ENCODE results near the gene SNRK. TPM values are rescaled to one million over a fixed set of nuclear protein-coding genes. Genes with fewer than 3 reads are reported as not detected.

Gene SNRK
- total and polyA plus RNA-seq, 9 of the 15 experiments (the other 6 are each of a cell fraction or from before 2014, with no cell fraction given): 1.7 to 12.3 (median 7.3) TPM

DNA sequence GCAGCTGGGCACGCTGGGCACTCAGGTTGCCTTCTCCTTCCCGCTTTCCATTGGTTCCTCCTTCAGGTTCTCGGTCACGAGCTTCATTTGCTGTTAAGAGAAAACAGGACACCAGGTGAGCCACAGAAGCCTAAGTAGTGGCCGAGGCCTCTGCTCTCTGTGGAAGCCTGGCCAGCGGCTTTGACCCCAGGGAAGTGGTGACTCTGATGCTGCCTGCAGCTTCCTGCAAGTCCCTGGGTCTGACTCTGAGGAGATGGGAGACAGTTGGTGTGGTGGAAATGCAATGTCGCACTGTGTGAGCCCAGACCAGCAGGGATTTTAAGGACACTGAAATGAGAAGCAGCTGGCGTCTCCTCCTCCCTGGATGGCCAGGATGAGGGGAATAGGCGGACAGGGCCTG lies 80.5 kb downstream of the SNRK start:
- POLR2A ChIA-PET: interaction anchor here (0.6 to 1.1 kb wide), 2 partner anchors 8 to 11 kb away, joined by 4 to 5 read pairs; no protein-coding TSS in a partner anchor
- in situ Hi-C loops (cut with MboI) (no loop called here), intact Hi-C loops (cut with micrococcal nuclease) (no loop called here)

More for the DNA sequence above, 80.5 kb downstream of the SNRK start:
- Histone ChIP-seq H3K9ac (ENCODE audit: insufficient read depth in 1 of 2, low read depth in 2 of 2, low read length in 2 of 2) (no peak overlapping the region; a peak in 1 of 4 replicates), H3K27me3 (ENCODE audit: control insufficient read depth in 2 of 2, insufficient read depth in 2 of 2, low read length in 2 of 2) (no peaks in the 10 kb centered on the region), H3K4me1 (replicated peaks in 1 of 2; ENCODE audit: control insufficient read depth in 2 of 2, insufficient read depth in 2 of 2, low read length in 2 of 2) (peaks cover 0 to 15% of the 10 kb centered on the region in 2 experiments; a peak in 1 of 5 replicates), H3K79me2 (ENCODE audit: control insufficient read depth, insufficient read depth, low read length) (no peaks in the 10 kb centered on the region), H3K9me3 (replicated peaks; ENCODE audit: control insufficient read depth, insufficient read depth, low read depth, low read length) (no peaks in the 10 kb centered on the region), H3K9me1 (ENCODE audit: control insufficient read depth, insufficient read depth, low read length) (peaks cover 4% of the 10 kb centered on the region), H3K36me3 (ENCODE audit: control insufficient read depth, insufficient read depth, low read length) (no peaks in the 10 kb centered on the region; the same call in 2 of the 3 replicates), H2AFZ (ENCODE audit: low read depth, low read length) (no peak overlapping the region), H3K4me2 (ENCODE audit: insufficient read depth, low read length) (no peak overlapping the region), H3K4me3 (no peak overlapping the region), H3K27ac (ENCODE audit: extremely low read depth, low read depth, low read length) (no peak overlapping the region), H4K20me1 (replicated peaks; ENCODE audit: control insufficient read depth, insufficient read depth, low read length) (no peaks in the 10 kb centered on the region; the same call in 1 of the 2 replicates)
- FAIRE-seq (no peak), DNase-seq (ENCODE audit: extremely low read depth in 1 of 4, low spot score in 3 of 4) (no peak), ATAC-seq (no peak)
- TF ChIP-seq ZBED1 (IDR thresholded peaks at IDR 0.05) (no peak), SNIP1 (IDR thresholded peaks at IDR 0.05; ENCODE audit: low read depth) (no peak), E2F8 (IDR thresholded peaks at IDR 0.05; ENCODE audit: low read depth, partially characterized antibody) (no peak), CBX2 (IDR thresholded peaks at IDR 0.05; ENCODE audit: insufficient read depth, low read length, poor library complexity, severe bottlenecking) (no peak), SOX6 (IDR thresholded peaks at IDR 0.05) (no peak), JUNB (CRISPR knock-in tag; conservative IDR thresholded peaks at IDR 0.05) (no peak), ZSCAN29 (IDR thresholded peaks at IDR 0.05) (no peak), ZKSCAN8 (CRISPR knock-in tag; IDR thresholded peaks at IDR 0.05) (no peak), MIER1 (IDR thresholded peaks at IDR 0.05; ENCODE audit: low read depth) (no peak), SRF (CRISPR knock-in tag; IDR thresholded peaks at IDR 0.05) (no peak), STAT5B (CRISPR knock-in tag; IDR thresholded peaks at IDR 0.05) (no peak), ZC3H11A (IDR thresholded peaks at IDR 0.05; ENCODE audit: low read depth, low read length) (no peak)
- TF ChIP-seq, protein P1, sequence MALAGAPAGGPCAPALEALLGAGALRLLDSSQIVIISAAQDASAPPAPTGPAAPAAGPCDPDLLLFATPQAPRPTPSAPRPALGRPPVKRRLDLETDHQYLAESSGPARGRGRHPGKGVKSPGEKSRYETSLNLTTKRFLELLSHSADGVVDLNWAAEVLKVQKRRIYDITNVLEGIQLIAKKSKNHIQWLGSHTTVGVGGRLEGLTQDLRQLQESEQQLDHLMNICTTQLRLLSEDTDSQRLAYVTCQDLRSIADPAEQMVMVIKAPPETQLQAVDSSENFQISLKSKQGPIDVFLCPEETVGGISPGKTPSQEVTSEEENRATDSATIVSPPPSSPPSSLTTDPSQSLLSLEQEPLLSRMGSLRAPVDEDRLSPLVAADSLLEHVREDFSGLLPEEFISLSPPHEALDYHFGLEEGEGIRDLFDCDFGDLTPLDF (CRISPR knock-in tag; IDR thresholded peaks at IDR 0.05): no peak
- WGBS (ENCODE audit: insufficient coverage, low coverage, missing lambda C conversion rate): 50% methylated on average over 9 of the region's 9 CpGs
- no TSS peak for BruUV-seq (replicated peaks)
- CTCF ChIA-PET (ENCODE audit: low intra/inter-chr PET ratio): no interaction called here

All from K562 (cell line).